Inflammatory macrophage treated with lipopolysaccharide for 1 hour (primary cell): Measurements from ENCODE around the gene ARRDC1.
A peak's percentile ranks its signal among the peaks of the same experiment; 100 is the strongest.
"Not testable (repeated sequence)": the region's sequence is repeated elsewhere in the genome, so short reads cannot be mapped to it uniquely, and the experiment has no call there.

Experiments used
- DNase-seq, 2 donors: peaks; one replicate each; pipeline ENCODE4 v3.0.0-alpha.2; 2020 to 2022

Gene ARRDC1

DNA sequence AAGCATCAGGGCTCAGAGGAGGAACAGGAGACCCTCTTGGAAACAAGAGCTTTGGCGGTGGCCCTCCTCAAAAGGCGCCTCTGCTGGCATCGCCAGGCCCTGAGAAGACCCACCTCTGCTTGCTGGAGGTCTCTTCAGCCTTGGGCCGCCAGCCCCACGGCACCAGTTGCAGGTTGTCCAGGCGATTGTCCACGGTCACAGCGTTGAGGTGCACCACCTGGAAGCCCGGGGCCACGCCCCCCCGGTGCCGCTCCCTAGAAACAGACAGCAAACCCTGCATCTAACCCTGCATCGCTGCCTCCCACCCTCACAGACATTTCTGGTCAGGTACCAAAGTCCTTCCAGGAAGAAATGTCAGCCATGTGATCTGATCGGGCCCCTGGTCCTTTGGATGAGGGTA, 18.6 kb upstream of the ARRDC1 start:
- no peak for DNase-seq

DNA sequence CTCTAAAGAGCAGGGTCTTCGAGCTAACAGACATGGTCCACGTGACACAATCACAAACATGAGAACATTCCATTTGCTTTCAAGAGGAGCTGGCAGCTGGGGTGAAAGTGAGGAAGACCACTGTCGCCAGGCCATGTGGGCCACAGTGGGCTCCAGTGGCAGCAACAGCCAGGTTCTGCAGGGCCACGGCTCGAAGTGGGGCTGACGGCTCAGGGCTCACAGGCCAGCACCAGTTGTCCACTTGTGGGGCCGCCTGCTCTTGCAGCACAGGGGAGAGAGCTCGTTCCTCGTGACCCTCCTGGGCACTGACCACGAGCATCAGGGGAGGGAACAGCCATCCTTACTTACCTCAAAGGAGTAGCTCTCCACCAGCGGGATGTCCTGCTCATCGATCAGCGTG, 17.2 kb upstream of the ARRDC1 start:
- DNase-seq = no peak

DNA sequence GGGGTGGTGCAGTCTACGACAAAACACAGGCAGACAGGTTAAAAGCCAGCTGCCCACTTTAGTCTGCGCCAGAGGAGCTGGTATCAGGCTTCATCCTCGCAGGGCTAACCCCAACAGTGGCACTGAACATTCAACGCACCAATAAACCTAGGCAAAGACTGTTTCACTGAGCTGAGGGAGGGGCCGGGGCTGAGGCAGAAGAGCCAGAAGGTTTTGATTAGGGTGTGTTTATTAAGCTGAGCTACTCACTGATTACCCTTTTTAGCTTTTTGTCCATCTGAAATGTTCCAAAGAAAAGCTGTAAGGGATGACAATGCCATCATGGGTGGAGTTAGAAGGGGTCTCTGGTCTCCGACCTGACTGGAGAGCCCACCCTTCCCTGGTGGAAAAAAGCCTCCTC, 16.6 kb upstream of the ARRDC1 start:
- no peak for DNase-seq

DNA sequence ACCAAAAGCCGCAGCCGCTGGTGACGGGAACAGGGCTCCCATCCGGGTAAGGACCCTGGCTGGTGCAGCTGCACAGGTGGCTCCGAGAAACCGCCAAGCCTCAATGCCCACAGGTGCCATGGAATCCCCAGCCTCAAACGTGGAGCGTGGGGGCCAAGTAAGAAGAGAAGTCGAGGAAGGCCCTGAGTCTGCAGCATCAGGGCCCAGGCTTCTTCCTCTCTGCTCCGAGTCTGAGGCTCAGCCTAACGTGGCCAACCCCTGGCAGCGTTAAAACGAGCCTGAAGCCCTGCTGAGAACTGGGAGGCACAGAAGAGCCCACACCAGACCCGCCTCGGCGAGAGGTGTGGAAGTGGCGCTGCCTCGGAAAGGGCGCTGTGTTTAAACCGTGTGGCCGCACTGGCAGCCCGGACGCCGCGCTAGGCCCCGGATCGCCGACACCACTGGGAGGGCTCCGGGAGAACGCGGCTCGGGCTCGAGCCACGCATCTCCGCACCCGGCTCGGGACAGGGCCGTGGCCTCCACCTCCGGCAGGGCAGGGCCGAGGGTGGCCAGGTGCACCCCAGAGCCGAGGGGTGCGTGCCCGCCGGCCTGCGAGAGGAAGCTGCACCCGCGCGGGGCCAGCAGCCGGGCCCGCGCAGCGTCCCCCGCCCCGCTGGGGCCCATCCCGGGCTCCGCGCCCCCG, 15.9 kb upstream of the ARRDC1 start:
- DNase-seq = no peak

DNA sequence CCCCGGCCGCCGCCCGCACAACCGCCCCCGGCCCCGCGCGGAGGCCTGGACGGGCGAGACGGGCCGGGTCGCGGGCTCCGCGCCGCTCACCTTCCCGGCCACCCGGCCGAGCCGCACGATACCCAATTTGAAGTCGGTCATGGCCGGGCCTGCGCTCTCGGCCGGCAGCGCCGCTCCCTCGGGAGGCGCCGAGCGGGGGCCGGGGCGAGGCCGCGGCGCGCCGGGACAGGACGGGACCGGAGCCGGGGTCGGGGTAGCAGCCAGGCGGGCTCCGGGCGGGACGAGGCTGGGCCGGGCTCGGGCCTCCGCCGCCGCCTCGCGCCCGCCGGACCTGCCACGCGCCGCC, 15.4 kb upstream of the ARRDC1 start:
- no peak for DNase-seq

DNA sequence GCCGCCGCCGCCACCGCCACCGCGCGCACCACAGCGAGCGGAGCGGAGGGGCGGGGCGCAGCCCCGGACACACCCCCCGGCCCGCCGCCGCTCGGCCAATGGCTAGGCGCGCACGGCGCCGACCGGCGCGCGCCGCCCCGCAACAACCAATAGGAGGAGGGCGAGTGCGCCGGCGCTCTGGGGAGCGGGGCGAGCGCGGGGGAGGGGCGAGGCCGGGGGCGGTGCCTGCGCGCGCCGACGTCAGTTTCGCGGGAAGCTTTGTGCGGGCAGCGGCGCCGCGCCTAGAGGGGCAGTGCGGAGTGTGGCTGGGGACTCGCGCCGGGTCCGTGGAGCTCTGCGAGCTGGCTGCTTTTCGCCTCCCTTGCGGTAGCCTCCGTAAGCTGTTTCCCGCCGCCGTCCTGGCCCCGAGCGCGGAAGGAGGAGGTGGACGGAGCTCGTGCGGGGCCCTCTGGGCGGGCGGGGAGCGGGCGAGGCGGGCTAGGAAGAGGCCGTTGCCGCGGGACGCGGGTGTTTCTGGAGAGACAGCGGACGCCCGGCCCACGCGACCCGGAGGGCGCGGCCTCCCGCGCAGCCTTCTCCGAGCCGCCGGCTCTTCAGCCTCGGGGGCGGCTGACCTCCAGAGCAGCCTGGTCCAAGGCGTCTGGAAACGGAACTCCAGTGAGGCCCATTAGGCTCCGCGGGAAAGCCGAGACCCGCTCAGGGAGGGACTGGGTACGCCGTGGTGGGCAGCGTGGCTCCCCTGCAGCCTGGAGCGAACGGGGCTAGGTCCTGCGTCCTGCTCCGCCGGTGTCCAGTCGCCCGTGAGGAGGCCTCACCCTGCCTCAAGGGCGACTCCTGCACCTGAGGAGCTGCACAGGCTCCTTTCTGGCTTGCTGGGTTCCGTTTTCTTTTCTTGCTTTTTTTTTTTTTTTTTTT, 14.8 kb upstream of the ARRDC1 start, which contains the start of gene ZMYND19:
Gene ZMYND19, minus strand, starts transcription at position 44 of the 915 bp plus-strand sequence. CDS start 249 bp downstream, outside the sequence.
- DNase-seq = peak; percentile 83 to 94

DNA sequence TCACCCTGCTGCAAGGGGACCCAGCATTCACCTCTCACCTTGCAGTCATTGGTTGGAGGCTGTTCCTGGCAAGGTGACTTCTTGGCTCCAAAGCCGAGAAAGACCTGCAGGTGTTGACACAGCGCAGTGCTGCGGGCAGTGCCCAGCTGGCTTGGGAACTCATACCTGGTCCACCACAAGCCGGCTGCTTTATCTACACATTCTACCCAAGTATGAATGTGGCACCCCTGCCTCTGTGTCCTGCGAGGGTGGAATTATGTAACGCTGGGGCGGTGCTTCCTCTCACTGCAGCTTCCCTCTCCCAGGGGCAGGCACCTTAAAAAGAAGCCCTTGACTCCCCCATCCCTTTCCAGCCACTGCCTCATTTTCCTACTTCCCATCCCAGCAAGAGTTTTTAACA, 12.7 kb upstream of the ARRDC1 start:
- DNase-seq = peak; percentile 33 to 38

DNA sequence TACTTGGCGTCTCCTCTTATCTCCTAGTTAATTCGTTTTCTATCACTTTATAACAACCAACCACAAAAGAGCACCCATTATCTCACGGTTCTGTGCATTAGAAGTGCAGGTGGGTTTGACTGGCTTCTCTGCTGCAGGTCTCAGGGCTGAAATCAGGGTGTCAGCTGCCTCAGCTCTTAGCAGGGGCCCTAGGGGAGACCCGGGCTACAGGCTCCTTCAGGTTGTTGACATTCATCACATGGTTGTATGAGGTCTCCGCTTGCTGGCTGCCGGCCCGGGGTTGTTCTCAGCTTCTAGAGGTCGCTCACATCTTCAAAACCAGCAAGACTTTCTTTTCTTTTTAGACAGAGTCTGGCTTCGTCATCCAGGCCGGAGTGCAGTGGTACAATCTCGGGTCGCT, 12.3 kb upstream of the ARRDC1 start:
- no peak for DNase-seq

DNA sequence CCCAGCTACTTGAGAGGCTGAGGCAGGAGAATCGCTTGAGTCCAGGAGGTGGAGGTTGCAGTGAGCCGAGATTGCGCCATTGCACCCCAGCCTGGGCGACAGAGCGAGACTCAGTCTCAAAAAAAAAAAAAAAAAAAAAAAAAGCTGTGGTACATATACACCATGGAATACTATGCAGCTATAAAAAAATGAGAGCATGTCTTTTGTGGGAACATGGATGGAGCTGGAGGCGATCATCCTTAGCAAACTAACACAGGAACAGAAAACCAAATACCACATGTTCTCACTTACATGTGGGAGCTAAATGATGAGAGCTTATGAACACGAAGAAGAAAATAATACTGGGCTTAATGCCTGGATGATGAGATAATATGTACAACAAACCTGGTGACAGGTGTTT, 8.9 kb upstream of the ARRDC1 start:
- DNase-seq = not testable (repeated sequence)

DNA sequence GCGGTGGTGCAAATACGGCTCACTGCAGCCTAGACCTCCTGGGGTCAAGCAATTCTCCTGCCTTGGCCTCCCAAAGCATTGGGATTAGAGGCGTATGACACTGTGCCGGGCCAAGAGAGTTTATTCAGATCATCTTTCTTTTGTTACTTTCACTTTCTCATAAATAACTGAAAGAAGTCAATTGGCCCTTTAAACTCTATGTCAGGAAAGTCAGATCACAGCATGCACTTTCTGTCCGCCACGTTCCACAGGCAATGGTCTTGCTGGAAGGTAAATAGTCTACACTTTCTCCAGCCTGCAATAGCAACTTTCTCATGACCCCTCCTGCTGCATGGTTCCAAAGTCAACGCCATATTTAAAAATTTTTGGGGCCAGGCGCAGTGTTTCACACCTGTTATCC, 6.5 kb upstream of the ARRDC1 start:
- no peak for DNase-seq

DNA sequence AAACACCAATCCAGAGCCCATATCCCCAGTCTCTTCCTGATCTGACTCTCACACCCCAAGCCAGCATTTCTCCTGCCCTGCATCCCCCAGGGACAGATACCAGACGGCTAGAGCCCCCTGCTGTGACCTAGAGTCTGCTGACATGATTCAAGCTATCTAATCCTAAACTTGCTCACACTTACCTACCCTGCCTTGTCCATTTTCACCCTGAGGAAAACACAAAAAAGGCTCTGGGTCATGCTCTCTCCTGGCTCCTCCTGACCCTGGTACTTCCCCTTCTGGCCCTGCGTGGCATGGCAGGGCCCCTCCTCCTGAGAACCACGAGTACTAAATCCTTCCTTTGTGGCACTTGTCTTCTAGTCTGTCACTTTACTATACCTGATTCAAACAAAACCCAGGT, 2.8 kb upstream of the ARRDC1 start:
- peak in 1 of 2 donors; percentile 53 for DNase-seq

DNA sequence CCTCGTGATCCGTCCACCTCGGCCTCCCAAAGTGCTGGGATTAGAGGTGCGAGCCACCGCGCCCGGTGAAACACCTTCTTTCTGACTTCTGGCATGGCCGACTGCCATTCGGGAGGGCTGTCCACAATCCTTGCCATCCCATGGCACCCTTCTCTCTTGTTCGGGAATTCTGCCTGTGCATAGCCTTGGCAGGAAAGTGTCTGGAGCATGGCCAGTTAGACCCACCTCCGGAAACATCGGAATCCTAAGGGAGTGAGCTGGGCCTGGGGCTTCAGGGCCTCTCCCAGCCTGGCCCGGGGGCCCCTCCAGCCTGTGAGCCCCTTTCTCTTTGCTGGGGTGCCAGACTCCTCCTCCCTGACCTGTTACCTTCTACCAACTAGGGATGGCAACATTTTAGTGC, 1.6 kb upstream of the ARRDC1 start:
- DNase-seq = no peak

DNA sequence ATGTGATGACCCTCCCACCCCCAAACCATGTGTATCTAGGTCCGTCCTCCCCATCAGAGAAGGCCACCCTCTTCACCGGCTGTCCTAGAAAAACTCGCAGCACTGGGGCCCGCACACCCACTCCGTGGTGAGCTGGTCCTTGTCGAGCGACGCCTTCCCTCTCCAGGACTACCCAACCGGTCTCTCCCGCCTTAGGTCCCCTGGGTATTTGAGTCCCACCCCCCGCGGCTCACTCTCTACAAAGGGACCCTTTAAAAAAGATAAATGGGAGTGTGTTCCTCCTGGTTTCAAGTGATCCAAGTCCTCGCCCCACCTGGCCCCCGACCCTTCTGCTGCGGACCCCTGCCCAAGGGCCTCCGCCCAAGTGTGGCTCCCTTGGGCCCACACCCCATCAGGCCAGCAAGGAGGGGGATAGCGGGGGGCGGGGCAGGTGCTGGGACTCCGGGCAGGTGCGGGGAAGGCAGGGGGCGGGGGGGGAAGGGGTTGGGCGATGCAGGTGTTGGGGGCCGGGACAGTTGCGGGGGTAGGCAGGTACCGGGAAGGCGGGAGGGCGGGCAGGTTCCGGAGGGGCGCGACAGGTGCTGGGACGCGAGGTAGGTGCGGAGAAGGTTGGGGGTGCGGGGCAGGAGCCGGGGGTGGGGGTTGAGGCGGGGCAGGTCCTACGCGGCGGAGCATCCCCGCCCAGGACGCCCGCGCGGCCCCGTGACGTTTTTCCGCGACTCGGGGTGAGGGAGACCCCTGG, 970 bp upstream of the ARRDC1 start:
- no peak for DNase-seq

DNA sequence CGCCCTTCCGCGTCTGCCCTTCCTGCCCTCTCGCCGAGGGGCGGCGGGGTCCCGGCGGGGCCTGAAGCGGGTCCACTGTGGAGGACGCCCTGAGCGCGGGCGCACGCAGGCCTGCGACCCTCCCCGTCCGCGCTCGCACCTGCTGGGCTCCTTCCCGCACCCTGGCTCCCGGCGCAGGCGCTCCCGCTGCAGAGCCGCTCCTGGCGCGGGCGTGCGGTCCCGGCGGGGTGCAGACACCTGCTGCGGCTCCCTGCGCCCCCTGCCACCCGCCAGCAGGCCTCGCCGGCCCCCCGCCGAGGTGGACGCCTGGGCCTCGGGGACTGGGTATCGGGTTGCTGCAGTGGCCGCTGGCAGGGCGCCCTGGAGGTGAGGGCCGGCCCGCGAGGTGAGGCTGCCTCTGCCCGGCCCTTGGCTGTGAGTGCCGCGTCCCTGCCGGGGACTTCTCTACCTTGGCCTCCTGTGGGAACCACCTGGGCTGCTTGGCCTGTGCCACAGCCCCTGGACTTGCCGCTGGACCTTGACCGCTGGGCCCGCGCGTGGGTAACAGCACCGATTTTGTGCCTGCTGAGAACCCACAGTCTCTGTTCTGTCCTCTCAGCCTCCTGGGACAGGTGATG, 627 bp downstream of the ARRDC1 start:
- no peak for DNase-seq

DNA sequence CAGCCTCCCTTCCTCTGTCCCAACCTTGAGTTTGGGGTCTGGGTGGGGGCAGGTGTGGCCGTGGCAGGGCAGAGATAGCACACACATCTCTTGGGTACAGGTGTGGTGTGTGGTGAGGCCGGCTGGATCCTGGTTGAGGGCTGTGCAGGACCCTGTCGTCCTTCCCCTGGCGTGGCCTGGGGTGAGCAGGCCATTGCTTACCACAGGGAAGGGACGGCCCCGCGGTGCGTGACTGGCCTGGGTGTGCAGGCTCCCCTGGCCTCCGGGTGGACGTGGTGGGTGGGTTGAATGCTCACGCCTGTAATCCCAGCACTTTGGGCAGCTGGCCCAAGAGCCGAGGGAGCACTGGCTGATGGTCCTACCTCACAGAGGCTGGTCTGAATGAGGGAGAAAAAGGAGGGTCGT, 1.2 kb downstream of the ARRDC1 start:
- no peak for DNase-seq

DNA sequence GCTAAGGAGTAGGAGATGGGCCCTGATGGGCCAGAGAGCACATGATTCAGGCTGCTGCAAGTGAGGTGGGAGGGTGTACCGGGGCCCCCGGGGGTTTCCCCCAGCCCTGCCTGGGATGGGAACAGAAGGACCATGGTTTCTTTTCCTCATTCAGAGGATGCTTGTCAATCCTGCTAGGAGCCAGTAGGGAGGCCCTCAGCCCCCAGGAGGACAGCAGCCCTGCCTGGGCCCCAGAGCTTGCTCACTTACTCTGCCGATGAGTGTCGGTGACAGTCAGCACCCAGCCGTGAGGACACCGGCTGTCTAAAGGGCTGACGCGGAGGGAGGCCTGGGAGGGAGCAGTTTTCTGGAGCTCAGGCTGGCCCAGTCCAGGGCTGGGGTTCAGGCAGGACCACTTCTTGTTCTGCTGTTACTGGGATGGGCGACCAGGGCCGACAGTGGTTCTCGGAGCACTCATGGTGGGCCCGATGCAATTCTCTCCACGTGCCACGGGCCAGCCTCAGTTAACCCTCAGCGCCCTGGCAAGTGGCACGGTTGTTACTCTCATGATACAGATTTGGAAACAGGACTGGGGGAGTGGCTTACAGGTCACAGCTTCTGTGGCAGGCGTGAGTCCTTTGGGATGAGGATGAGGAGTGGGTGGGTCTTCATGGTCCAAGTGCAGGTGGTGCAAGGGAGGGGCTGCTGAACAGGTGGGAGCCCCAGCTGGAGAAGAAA, 1.8 kb downstream of the ARRDC1 start:
- peak; percentile 39 to 47 for DNase-seq

DNA sequence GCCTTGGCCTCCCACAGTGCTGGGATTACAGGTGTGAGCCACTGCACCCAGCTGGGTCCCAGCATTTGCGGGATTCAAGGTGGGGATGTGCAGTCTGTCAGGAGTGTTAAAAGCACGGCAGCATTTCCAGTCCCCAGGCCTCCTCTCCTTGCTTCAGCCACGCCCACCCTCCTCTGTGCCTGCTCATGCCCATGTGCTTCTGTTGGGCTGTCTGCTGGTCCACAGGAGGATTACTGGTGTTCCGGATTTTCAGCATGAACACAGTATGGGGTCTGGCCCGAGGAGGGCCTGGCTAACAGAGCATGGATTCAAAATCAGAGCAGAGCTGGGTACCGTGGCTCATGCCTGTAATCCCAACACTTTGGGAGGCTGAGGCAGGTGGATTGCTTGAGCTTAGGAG, 5.5 kb downstream of the ARRDC1 start:
- no peak for DNase-seq

DNA sequence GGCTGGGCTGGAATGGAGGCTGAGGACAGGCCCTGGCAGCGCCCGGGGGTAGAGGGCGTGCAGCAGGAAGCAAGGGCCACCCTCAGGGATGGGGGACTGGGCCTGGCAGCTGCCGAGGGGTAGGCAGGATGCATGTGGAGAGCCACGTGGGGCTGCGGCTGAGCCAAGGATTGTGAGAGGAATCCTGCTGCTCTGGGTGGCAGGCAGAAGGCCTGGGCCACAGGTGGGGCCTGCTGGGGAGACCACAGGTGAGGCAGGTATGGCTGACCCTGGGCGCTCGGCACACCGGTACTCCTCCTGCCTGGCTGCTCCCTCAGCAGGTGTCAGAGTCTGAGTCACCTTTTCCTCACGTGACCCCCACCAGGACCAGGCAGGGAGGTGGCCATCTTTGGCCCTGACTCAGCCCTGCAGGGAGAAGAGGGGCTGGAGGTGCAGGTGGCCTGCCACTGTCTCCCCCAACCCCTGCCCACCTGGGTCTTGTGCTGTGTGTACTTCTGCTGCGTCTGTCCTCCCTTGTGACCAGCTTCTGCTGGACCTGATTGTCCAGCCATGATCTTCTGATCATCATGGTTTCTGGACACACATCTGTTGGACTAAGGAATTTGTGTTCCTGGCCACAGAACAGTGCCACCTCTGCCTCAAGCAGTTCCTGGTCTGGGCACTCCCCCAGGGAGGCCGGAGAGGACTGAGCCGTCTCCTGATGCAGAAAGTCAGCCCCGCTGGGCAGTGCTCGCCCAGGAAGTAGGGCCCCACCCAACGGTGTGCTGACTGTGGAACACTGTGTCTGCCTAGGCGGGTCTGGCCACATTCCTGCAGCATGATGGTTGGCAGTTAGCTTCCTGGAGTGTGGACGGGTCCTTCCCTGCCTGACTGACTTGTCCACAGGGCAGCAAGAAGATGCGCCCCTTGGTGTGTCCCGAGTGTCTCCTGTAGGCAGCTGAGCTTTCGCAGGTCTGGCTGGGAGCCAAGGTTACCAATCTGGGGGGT, 6.4 kb downstream of the ARRDC1 start:
- no peak for DNase-seq

DNA sequence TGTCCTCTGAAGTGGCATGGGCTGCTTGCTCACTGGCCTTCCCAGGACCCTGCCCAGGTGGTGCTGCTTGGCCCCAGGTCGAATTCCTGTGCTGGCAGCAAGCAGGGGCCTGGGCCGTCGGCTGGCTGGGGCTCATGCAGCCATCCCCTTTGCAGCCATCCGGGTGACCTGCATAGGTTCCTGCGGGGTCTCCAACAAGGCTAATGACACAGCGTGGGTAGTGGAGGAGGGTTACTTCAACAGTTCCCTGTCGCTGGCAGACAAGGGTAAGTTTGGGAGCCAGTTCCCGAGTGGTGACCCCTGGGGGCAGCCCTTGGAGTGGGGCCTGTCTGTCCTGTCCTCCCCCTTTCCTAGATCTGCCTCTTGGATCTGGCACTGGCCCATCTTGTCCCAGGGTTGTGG, 7.3 kb downstream of the ARRDC1 start:
- no peak for DNase-seq

DNA sequence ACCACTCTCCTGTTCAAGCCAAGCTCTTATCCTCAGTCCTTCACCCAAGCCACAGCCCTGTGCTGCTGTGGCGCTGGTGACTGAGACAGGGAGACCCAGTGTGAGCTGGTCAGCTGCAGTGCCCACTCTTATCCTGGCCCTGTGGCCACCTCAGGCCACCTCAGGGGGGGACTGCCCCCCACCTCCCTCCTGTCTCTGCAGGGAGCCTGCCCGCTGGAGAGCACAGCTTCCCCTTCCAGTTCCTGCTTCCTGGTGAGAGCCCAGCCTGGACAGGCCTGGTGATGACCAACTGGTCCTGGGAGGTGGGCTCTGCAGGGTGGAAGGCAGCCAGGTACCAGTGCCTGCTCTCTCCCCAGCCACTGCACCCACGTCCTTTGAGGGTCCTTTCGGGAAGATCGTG, 7.8 kb downstream of the ARRDC1 start:
- DNase-seq = no peak
